AG09309 (cell line): ENCODE results near the gene TASP1.
A peak's percentile ranks its signal among the peaks of the same experiment; 100 is the strongest.

Experiments
- DNase-seq: peaks from one replicate; pipeline ENCODE4 v3.0.0-alpha.2; 2010; ENCODE audit warnings: low read depth
- H3K4me3 ChIP-seq: 2 replicates; pipeline ENCODE4 v1.5.1; 2011; ENCODE audit warnings: mild to moderate bottlenecking, low read depth, low read length, moderate library complexity; ENCODE audit not compliant: control insufficient read depth
- CTCF ChIP-seq: IDR thresholded peaks from 2 replicates; pipeline ENCODE4 v1.5.1; 2011; ENCODE audit warnings: mild to moderate bottlenecking, low read depth, low read length, inconsistent platforms; ENCODE audit not compliant: insufficient read depth, control insufficient read depth; ENCODE audit errors: missing control alignments

TASP1 gene

GRCh38 chr20:13678944-13679343 is 40.2 kb upstream of the TASP1 start:
- TF ChIP-seq CTCF, result no peak
- no peak for DNase-seq
- H3K4me3 ChIP-seq, result no peak overlapping the region

- H3K4me3 ChIP-seq, result no peak overlapping the region
- DNase-seq, result no peak
- no peak for TF ChIP-seq CTCF
Observed at GRCh38 chr20:13677241-13677640, 38.5 kb upstream of the TASP1 start.

- no peak for TF ChIP-seq CTCF
- DNase-seq, result no peak
- H3K4me3 ChIP-seq, result no peak overlapping the region
Observed at GRCh38 chr20:13676682-13677081, 38.0 kb upstream of the TASP1 start.

GRCh38 chr20:13672690-13673089 is 34.0 kb upstream of the TASP1 start:
- TF ChIP-seq CTCF, result no peak
- DNase-seq, result no peak
- H3K4me3 ChIP-seq, result no peak overlapping the region

GRCh38 chr20:13671916-13672378 is 33.2 kb upstream of the TASP1 start:
- DNase-seq, result peak; percentile 52

GRCh38 chr20:13671512-13671911 is 32.8 kb upstream of the TASP1 start:
- DNase-seq, result no peak
- TF ChIP-seq CTCF, result no peak
- no peak overlapping the region for H3K4me3 ChIP-seq

More at GRCh38 chr20:13671916-13672378, 33.2 kb upstream of the TASP1 start:
- no peak overlapping the region for H3K4me3 ChIP-seq
- no peak for TF ChIP-seq CTCF

- no peak for DNase-seq
- TF ChIP-seq CTCF, result no peak
- H3K4me3 ChIP-seq, result no peak overlapping the region
Observed at GRCh38 chr20:13670160-13670559, 31.4 kb upstream of the TASP1 start.
